Thyroid gland (tissue), 4 donors: ENCODE data around the gene TNRC6B. TPM values are rescaled to one million over a fixed set of nuclear protein-coding genes. Genes with fewer than 3 reads are reported as not detected.

Experiments used
- DNase-seq, 2 donors: peaks; one replicate each; pipeline ENCODE4 v3.0.0-alpha.2; 2019
- H3K27ac ChIP-seq, 3 donors: fragments of 200-600 bp; sonication (generic); 1 replicate in 2 of 3; 2 replicates in 1 of 3; pipeline ENCODE4 v1.5.1; 2016 to 2019; ENCODE audit warnings: mild to moderate bottlenecking in 1 of 3, moderate library complexity in 1 of 3
- H3K27me3 ChIP-seq: fragments of 200-600 bp; sonication (generic); one replicate; pipeline ENCODE4 v1.5.1; 2019
- H3K36me3 ChIP-seq, 2 donors: fragments of 200-600 bp; sonication (generic); one replicate each; pipeline ENCODE4 v1.5.1; 2016 to 2019
- H3K4me1 ChIP-seq, 2 donors: fragments of 200-600 bp; sonication (generic); one replicate each; pipeline ENCODE4 v1.5.1; 2017 to 2019
- H3K4me3 ChIP-seq, 3 donors: fragments of 200-600 bp; sonication (generic); replicated peaks in 1 of 3; 1 replicate in 2 of 3; 2 replicates in 1 of 3; pipeline ENCODE4 v1.5.1; 2016; ENCODE audit warnings: mild to moderate bottlenecking in 1 of 3
- H3K9me3 ChIP-seq: fragments of 200-600 bp; sonication (generic); one replicate; pipeline ENCODE4 v1.5.1; 2017
- POLR2A ChIP-seq, 2 donors: fragments of 450-650 bp; IDR thresholded peaks; one replicate each; pipeline ENCODE4 v1.6.1; 2017; ENCODE audit warnings: antibody characterized with exemption in 2 of 2, mild to moderate bottlenecking in 2 of 2, moderate library complexity in 1 of 2
- WGBS, 2 donors: methylation state at CpG; one replicate each; pipeline ENCODE4 v1.1.5; 2017; 5-methylcytosine and 5-hydroxymethylcytosine counted together
- intact Hi-C: fragments of 100-400 bp; cut with DNase I; formaldehyde crosslinking; loops from one replicate; pipeline ENCODE4 v1.15.1; 2023
- total RNA-seq, 4 donors: library from RNA; depleted of rRNA; stranded (reverse); fragments of >200 nt; gene quantifications; one replicate each; pipeline ENCODE4 v1.2.3, GENCODE V29; 2016
- TF ChIP-seq, protein P1 (sequence below), 6 experiments: fragments of 200-600 bp in 3 of 6; fragments of 450-650 bp in 3 of 6; sonication (generic) in 3 of 6; IDR thresholded peaks; one replicate each; pipeline ENCODE4 v1.5.1; 2016 to 2019; ENCODE audit warnings: antibody characterized with exemption in 6 of 6, mild to moderate bottlenecking in 2 of 6, inconsistent platforms in 1 of 6, moderate library complexity in 1 of 6

TNRC6B gene, protein sequence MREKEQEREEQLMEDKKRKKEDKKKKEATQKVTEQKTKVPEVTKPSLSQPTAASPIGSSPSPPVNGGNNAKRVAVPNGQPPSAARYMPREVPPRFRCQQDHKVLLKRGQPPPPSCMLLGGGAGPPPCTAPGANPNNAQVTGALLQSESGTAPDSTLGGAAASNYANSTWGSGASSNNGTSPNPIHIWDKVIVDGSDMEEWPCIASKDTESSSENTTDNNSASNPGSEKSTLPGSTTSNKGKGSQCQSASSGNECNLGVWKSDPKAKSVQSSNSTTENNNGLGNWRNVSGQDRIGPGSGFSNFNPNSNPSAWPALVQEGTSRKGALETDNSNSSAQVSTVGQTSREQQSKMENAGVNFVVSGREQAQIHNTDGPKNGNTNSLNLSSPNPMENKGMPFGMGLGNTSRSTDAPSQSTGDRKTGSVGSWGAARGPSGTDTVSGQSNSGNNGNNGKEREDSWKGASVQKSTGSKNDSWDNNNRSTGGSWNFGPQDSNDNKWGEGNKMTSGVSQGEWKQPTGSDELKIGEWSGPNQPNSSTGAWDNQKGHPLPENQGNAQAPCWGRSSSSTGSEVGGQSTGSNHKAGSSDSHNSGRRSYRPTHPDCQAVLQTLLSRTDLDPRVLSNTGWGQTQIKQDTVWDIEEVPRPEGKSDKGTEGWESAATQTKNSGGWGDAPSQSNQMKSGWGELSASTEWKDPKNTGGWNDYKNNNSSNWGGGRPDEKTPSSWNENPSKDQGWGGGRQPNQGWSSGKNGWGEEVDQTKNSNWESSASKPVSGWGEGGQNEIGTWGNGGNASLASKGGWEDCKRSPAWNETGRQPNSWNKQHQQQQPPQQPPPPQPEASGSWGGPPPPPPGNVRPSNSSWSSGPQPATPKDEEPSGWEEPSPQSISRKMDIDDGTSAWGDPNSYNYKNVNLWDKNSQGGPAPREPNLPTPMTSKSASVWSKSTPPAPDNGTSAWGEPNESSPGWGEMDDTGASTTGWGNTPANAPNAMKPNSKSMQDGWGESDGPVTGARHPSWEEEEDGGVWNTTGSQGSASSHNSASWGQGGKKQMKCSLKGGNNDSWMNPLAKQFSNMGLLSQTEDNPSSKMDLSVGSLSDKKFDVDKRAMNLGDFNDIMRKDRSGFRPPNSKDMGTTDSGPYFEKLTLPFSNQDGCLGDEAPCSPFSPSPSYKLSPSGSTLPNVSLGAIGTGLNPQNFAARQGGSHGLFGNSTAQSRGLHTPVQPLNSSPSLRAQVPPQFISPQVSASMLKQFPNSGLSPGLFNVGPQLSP (N-terminal part only)
- total RNA-seq = 100 to 1,000 TPM in 2 of 4 donors, 10 to 100 TPM in 2; 46.1 to 202 (median 114) TPM

DNA sequence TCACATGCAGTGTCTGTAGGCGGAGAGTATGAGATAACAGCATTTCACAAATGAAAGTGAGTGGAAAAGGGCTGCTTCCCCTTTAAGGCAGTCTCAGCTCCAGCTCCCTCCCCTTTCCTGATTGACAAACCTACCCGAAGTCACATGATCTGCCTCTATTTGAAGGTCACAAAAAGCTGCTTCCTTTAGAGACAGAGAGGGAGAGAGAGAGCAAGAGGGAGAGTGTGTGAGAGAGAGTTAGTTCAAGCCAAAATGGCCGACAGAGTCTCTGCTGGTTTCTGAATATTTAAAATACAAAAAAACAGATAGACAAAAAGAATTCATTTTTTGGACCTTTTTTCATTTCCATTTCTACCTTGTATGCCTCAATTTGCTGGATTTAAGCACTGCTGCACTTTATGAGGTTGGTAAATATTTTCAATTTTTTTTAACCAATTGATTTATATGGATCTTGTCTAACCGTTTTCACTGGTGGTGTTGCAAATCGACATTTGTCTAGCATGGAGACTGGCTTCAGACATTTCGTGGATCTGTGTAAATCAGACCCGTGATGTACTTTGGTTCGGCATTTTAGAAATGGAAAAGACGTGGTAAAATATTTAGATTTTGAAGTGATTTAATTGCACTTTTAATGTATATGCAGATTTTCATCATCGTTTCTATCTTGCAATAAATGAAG is at the start of gene TNRC6B:
Gene TNRC6B (plus strand): TSS at position 188 of the 679 bp plus-strand sequence. CDS start 211 bp downstream, at position 399.
- WGBS, 2 donors = 0 to 2% methylated on average over 10 of the region's 10 CpGs
- intact Hi-C loops = loop anchor here (5.0 kb wide), 1 partner anchor 136 kb away; no protein-coding TSS in a partner anchor

DNA sequence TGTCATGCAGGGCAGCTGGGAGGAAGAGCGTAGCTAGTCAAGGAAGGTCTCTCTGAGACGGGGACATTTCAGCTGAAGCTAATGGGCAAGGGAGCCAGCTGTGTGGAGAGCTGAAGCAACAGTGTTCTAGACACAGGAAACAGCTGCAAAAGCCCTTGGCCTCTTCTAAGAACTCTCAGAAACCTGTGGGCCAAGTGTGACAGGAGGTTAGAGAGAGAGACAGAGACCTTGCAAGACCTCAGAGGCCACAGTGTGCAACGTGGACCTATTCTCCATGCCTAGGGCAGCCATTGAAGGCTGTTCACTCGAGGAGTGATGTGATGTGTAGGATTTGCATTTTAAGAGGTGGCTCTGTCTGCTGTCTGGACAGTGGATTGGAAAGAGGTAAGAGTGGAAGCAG is 48.7 kb upstream of the TNRC6B start:
- no peaks in the 10 kb centered on the region for H3K4me1 ChIP-seq
- intact Hi-C loops = no loop called here
- H3K4me3 ChIP-seq = no peak overlapping the region
- peaks cover 0 to 8% of the 10 kb centered on the region in 2 donors for H3K36me3 ChIP-seq
- no peaks in the 10 kb centered on the region for H3K27me3 ChIP-seq
- DNase-seq = no peak
- H3K27ac ChIP-seq = no peak overlapping the region
- TF ChIP-seq, protein P1, sequence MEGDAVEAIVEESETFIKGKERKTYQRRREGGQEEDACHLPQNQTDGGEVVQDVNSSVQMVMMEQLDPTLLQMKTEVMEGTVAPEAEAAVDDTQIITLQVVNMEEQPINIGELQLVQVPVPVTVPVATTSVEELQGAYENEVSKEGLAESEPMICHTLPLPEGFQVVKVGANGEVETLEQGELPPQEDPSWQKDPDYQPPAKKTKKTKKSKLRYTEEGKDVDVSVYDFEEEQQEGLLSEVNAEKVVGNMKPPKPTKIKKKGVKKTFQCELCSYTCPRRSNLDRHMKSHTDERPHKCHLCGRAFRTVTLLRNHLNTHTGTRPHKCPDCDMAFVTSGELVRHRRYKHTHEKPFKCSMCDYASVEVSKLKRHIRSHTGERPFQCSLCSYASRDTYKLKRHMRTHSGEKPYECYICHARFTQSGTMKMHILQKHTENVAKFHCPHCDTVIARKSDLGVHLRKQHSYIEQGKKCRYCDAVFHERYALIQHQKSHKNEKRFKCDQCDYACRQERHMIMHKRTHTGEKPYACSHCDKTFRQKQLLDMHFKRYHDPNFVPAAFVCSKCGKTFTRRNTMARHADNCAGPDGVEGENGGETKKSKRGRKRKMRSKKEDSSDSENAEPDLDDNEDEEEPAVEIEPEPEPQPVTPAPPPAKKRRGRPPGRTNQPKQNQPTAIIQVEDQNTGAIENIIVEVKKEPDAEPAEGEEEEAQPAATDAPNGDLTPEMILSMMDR (IDR thresholded peaks at IDR 0.05) = no peak
- no peaks in the 10 kb centered on the region for H3K9me3 ChIP-seq
- 74 to 90% methylated on average over 4 of the region's 4 CpGs for WGBS, 2 donors

More for the DNA sequence above, at the start of gene TNRC6B:
- Histone ChIP-seq H3K4me3 (peak within 1 kb of the TSS in 2 of 3 donors; percentile 29 to 64), H3K27ac (peak within 1 kb of the TSS; percentile 65 to 72 (median 70)), H3K27me3 (no peaks in the 10 kb centered on the region), H3K9me3 (no peaks in the 10 kb centered on the region), H3K36me3 (no peaks in the 10 kb centered on the region), H3K4me1 (peaks cover 41 to 45% of the 10 kb centered on the region in 2 donors)
- peak; percentile 74 to 77 for DNase-seq
- TF ChIP-seq, protein P1 (IDR thresholded peaks at IDR 0.05) = peak in 1 of 6 experiments; percentile 18
- peak in 1 of 2 donors; percentile 95 for TF ChIP-seq POLR2A (IDR thresholded peaks at IDR 0.05)

DNA sequence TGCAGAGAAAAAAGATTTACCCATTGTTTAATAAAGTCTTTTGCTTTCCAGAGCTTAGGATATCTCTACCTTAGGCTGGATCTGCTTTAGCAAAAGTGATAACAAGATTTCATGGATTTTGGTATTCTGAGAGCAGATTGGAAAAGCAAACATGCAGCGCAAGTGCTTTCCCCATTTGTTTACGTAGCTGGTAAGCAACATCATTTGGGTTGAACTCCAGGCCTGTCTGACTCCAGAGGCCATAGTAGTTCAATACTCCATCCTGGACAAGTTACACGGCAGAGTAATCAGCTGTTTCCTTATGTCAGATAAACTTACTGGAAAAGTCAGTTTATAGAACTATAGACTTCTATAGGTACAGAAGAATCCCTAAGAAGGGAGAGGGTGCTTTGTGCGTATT is 40.6 kb upstream of the TNRC6B start:
- no peak overlapping the region for H3K27ac ChIP-seq
- no peak for DNase-seq
- 85 to 92% methylated on average over 4 of the region's 4 CpGs for WGBS, 2 donors
- H3K27me3 ChIP-seq = no peaks in the 10 kb centered on the region
- no peaks in the 10 kb centered on the region for H3K9me3 ChIP-seq
- H3K4me3 ChIP-seq = no peak overlapping the region
- no peaks in the 10 kb centered on the region for H3K36me3 ChIP-seq
- no peak for TF ChIP-seq POLR2A (IDR thresholded peaks at IDR 0.05)
- TF ChIP-seq, protein P1 (IDR thresholded peaks at IDR 0.05) = no peak
- no peaks in the 10 kb centered on the region for H3K4me1 ChIP-seq
- intact Hi-C loops = no loop called here

DNA sequence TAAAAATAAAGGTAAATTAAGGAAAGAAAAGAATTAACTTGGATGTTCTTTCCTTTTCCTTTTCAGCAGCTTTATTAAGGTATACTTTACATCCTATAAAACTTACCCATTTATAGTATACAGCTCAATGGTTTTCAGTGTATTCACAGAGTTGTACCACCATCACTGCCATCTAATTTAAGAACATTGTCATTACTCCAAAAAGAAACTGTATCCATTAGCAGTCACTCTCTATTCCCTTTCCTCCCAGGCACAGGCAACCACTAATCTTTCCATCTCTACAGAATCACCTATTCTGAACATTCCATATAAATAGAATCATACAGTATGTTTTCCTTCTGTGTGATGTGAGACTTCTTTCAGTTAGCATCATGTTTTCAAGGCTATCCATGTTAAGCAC is 38.9 kb upstream of the TNRC6B start:
- Histone ChIP-seq H3K36me3 (no peaks in the 10 kb centered on the region), H3K4me1 (no peaks in the 10 kb centered on the region), H3K27ac (no peak overlapping the region), H3K4me3 (no peak overlapping the region), H3K27me3 (no peaks in the 10 kb centered on the region), H3K9me3 (no peaks in the 10 kb centered on the region)
- no peak for TF ChIP-seq POLR2A (IDR thresholded peaks at IDR 0.05)
- TF ChIP-seq, protein P1 (IDR thresholded peaks at IDR 0.05) = no peak
- intact Hi-C loops = no loop called here
- no peak for DNase-seq
